MM.1S (cell line): Measurements from ENCODE around the gene MAPK12.

Experiments used
- DNase-seq: peaks from one replicate; pipeline ENCODE4 v3.0.0-alpha.2; 2015
- H2AFZ ChIP-seq: fragments of 300-600 bp; sonication (generic); 2 replicates; pipeline ENCODE4 v1.6.0; 2016; ENCODE audit warnings: antibody characterized with exemption, low read length
- H3F3A ChIP-seq: fragments of 300-600 bp; sonication (generic); 2 replicates; pipeline ENCODE4 v1.6.1; 2016; ENCODE audit warnings: mild to moderate bottlenecking, antibody characterized with exemption, low read length, moderate library complexity, mixed read lengths; ENCODE audit not compliant: insufficient read depth
- H3K27ac ChIP-seq: fragments of 300-600 bp; sonication (generic); 2 replicates; pipeline ENCODE4 v1.5.1; 2016; ENCODE audit warnings: mild to moderate bottlenecking, low read length
- H3K27me3 ChIP-seq: fragments of 300-600 bp; sonication (generic); replicated peaks from 2 replicates; pipeline ENCODE4 v1.6.0; 2016; ENCODE audit warnings: low read length; ENCODE audit not compliant: insufficient read depth
- H3K36me3 ChIP-seq: fragments of 300-600 bp; sonication (generic); replicated peaks from 2 replicates; pipeline ENCODE4 v1.6.1; 2016; ENCODE audit warnings: mild to moderate bottlenecking, low read length, mixed read lengths; ENCODE audit not compliant: insufficient read depth
- H3K4me1 ChIP-seq: fragments of 300-600 bp; sonication (generic); 2 replicates; pipeline ENCODE4 v1.6.1; 2016; ENCODE audit warnings: low read length, mixed read lengths
- H3K4me2 ChIP-seq: fragments of 300-600 bp; sonication (generic); 2 replicates; pipeline ENCODE4 v1.6.0; 2016; ENCODE audit warnings: low read depth, low read length
- H3K4me3 ChIP-seq: fragments of 300-600 bp; sonication (generic); 2 replicates; pipeline ENCODE4 v1.5.1; 2016; ENCODE audit warnings: low read length, mixed read lengths
- H3K79me2 ChIP-seq: fragments of 300-600 bp; sonication (generic); 2 replicates; pipeline ENCODE4 v1.6.1; 2016; ENCODE audit warnings: mixed run types, low read length, mixed read lengths
- H3K9ac ChIP-seq: fragments of 300-600 bp; sonication (generic); 2 replicates; pipeline ENCODE4 v1.6.1; 2016; ENCODE audit warnings: low read length, mixed read lengths
- H3K9me2 ChIP-seq: fragments of 300-600 bp; sonication (generic); replicated peaks from 2 replicates; pipeline ENCODE4 v1.6.1; 2016; ENCODE audit warnings: mild to moderate bottlenecking, low read length, mixed read lengths; ENCODE audit not compliant: insufficient read depth
- H3K9me3 ChIP-seq: fragments of 300-600 bp; sonication (generic); replicated peaks from 2 replicates; pipeline ENCODE4 v1.6.1; 2016; ENCODE audit warnings: mild to moderate bottlenecking, low read length, mixed read lengths; ENCODE audit not compliant: insufficient read depth
- H4K20me1 ChIP-seq: fragments of 300-600 bp; sonication (generic); 2 replicates; pipeline ENCODE4 v1.6.1; 2016; ENCODE audit warnings: mild to moderate bottlenecking, low read length, moderate library complexity, mixed read lengths; ENCODE audit not compliant: insufficient read depth
- CTCF ChIP-seq: fragments of 300-600 bp; sonication (generic); IDR thresholded peaks from 2 replicates; pipeline ENCODE4 v1.5.1; 2016; ENCODE audit warnings: antibody characterized with exemption, low read length, mixed read lengths
- EZH2 ChIP-seq: fragments of 300-600 bp; sonication (generic); optimal IDR thresholded peaks from 2 replicates; pipeline ENCODE3; 2017; ENCODE audit warnings: low read depth, mild to moderate bottlenecking, antibody characterized with exemption, low read length, mixed read lengths
- EZH2phosphoT487 ChIP-seq: fragments of 300-600 bp; sonication (generic); IDR thresholded peaks from 2 replicates; pipeline ENCODE4 v1.6.1; 2018; ENCODE audit warnings: antibody characterized with exemption, low read length

The MAPK12 gene

GRCh38 chr22:50246242-50247175 is 15.0 kb downstream of the MAPK12 start:
- Histone ChIP-seq H3K36me3 (no peaks in the 10 kb centered on the region), H4K20me1 (no peaks in the 10 kb centered on the region), H3K79me2 (peaks cover 71% of the 10 kb centered on the region), H3K4me1 (peaks cover 40% of the 10 kb centered on the region), H3K27me3 (no peaks in the 10 kb centered on the region), H3K4me3 (peak overlapping the region; percentile 81), H3K9me3 (no peaks in the 10 kb centered on the region), H2AFZ (no peak overlapping the region), H3K9me2 (no peaks in the 10 kb centered on the region), H3K4me2 (peak overlapping the region; percentile 100), H3K27ac (peak overlapping the region; percentile 88; the same call in 1 of the 2 replicates), H3F3A (peaks cover 46% of the 10 kb centered on the region), H3K9ac (no peak overlapping the region; the same call in 1 of the 2 replicates)
- TF ChIP-seq EZH2: no peak
- TF ChIP-seq EZH2phosphoT487: no peak
- TF ChIP-seq CTCF: peak; percentile 13; the same call in 1 of the 2 replicates
- DNase-seq: no peak

- Histone ChIP-seq H2AFZ (no peak overlapping the region), H3K4me3 (peak overlapping the region; percentile 81), H3K79me2 (peaks cover 80% of the 10 kb centered on the region)
Observed at GRCh38 chr22:50245214-50246072, 16.0 kb downstream of the MAPK12 start.

More at GRCh38 chr22:50245214-50246072, 16.0 kb downstream of the MAPK12 start:
- Histone ChIP-seq H4K20me1 (no peaks in the 10 kb centered on the region), H3F3A (peaks cover 41% of the 10 kb centered on the region), H3K27ac (peak overlapping the region; percentile 88), H3K9ac (peak overlapping the region; percentile 91), H3K9me3 (no peaks in the 10 kb centered on the region), H3K4me1 (peaks cover 40% of the 10 kb centered on the region), H3K36me3 (no peaks in the 10 kb centered on the region), H3K9me2 (no peaks in the 10 kb centered on the region), H3K27me3 (no peaks in the 10 kb centered on the region), H3K4me2 (peak overlapping the region; percentile 100)
- TF ChIP-seq EZH2 (no peak), CTCF (no peak), EZH2phosphoT487 (no peak)
- peak; percentile 34 for DNase-seq
